DOHH2 (cell line): ENCODE results near the gene ZNF74.

ENCODE experiments used
- H3F3A ChIP-seq: fragments of 200-600 bp; sonication (generic), shearing (Covaris generic); 2 replicates; pipeline ENCODE4 v1.6.0; 2016; ENCODE audit warnings: antibody characterized with exemption, mild to moderate bottlenecking; ENCODE audit not compliant: control insufficient read depth, insufficient read depth
- H3K27ac ChIP-seq: fragments of 200-600 bp; sonication (generic); 2 replicates; pipeline ENCODE4 v1.5.1; 2014; ENCODE audit warnings: low read depth, mild to moderate bottlenecking, low read length, moderate library complexity
- H3K27me3 ChIP-seq: fragments of 200-600 bp; sonication (generic); 2 replicates; pipeline ENCODE4 v1.6.1; 2014; ENCODE audit warnings: mild to moderate bottlenecking, low read length, mixed read lengths; ENCODE audit not compliant: control insufficient read depth
- H3K36me3 ChIP-seq: fragments of 200-600 bp; sonication (generic); 2 replicates; pipeline ENCODE4 v1.6.1; 2014; ENCODE audit warnings: mild to moderate bottlenecking, low read length, moderate library complexity, mixed read lengths; ENCODE audit not compliant: control insufficient read depth
- H3K4me1 ChIP-seq: fragments of 200-600 bp; sonication (generic); 2 replicates; pipeline ENCODE4 v1.6.1; 2014; ENCODE audit warnings: mild to moderate bottlenecking, low read length, mixed read lengths; ENCODE audit not compliant: control insufficient read depth
- H3K4me2 ChIP-seq: fragments of 200-600 bp; sonication (generic); 2 replicates; pipeline ENCODE4 v1.6.0; 2014; ENCODE audit warnings: mild to moderate bottlenecking, low read length, moderate library complexity
- H3K4me3 ChIP-seq: fragments of 200-600 bp; sonication (generic); 2 replicates; pipeline ENCODE4 v1.5.1; 2014; ENCODE audit warnings: mild to moderate bottlenecking, low read length, mixed read lengths
- H3K79me2 ChIP-seq: fragments of 200-600 bp; sonication (generic); 2 replicates; pipeline ENCODE4 v1.6.1; 2014; ENCODE audit warnings: mild to moderate bottlenecking, low read length, mixed read lengths; ENCODE audit not compliant: control insufficient read depth
- H3K9me2 ChIP-seq: fragments of 200-600 bp; sonication (generic); replicated peaks from 2 replicates; pipeline ENCODE4 v1.6.1; 2014; ENCODE audit warnings: mild to moderate bottlenecking, low read length, mixed read lengths; ENCODE audit not compliant: control insufficient read depth
- H3K9me3 ChIP-seq: fragments of 200-600 bp; sonication (generic); 2 replicates; pipeline ENCODE4 v1.6.1; 2014; ENCODE audit warnings: antibody characterized with exemption, low read length, mixed read lengths; ENCODE audit not compliant: control insufficient read depth, insufficient read depth
- H4K20me1 ChIP-seq: fragments of 200-600 bp; sonication (generic); 2 replicates; pipeline ENCODE4 v1.6.0; 2014; ENCODE audit warnings: low read depth, mild to moderate bottlenecking, antibody characterized with exemption, low read length, moderate library complexity; ENCODE audit not compliant: control insufficient read depth, insufficient read depth
- CTCF ChIP-seq: fragments of 200-600 bp; sonication (generic); IDR thresholded peaks from one replicate; pipeline ENCODE4 v1.5.1; 2014; ENCODE audit warnings: antibody characterized with exemption, mild to moderate bottlenecking, low read depth, low read length; ENCODE audit not compliant: poor library complexity, severe bottlenecking
- EZH2phosphoT487 ChIP-seq: fragments of 200-600 bp; sonication (generic); IDR thresholded peaks from 2 replicates; pipeline ENCODE4 v1.6.1; 2017; ENCODE audit warnings: borderline replicate concordance, mild to moderate bottlenecking, antibody characterized with exemption, low read length, moderate library complexity, mixed read lengths

ZNF74 gene

DNA sequence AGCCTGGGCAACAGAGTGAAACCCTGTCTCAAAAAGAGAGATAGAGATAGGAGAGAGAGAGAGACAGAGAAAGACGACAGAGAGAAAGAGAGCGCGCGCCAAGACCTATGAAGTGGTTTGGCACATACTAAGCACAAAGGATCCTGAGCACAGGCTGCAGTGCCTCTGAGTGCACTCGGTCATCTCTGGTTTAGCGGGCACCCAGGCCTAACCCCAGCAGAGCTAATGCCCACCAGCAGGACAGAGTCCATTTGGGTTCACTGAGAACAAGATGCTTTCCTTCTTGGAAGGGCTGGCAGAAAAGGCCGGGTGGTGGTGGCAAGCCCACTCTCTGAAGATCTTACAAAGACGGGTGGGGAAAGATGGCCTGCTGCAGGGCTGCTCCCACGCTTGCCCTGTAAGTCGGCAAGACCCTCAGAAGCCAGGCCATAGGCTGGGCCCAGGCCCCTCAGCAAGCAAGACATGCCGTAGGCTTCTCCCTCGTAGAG lies 40.4 kb downstream of the ZNF74 start:
- Histone ChIP-seq H3K36me3 (no peaks in the 10 kb centered on the region), H3K9me3 (no peaks in the 10 kb centered on the region), H3K27me3 (peaks cover 31% of the 10 kb centered on the region), H3K4me1 (no peaks in the 10 kb centered on the region; the same call in 1 of the 2 replicates), H3K4me2 (no peak overlapping the region), H4K20me1 (no peaks in the 10 kb centered on the region), H3K27ac (no peak overlapping the region), H3K4me3 (no peak overlapping the region), H3F3A (no peaks in the 10 kb centered on the region), H3K79me2 (no peaks in the 10 kb centered on the region), H3K9me2 (no peaks in the 10 kb centered on the region)
- TF ChIP-seq CTCF (no peak), EZH2phosphoT487 (no peak)

DNA sequence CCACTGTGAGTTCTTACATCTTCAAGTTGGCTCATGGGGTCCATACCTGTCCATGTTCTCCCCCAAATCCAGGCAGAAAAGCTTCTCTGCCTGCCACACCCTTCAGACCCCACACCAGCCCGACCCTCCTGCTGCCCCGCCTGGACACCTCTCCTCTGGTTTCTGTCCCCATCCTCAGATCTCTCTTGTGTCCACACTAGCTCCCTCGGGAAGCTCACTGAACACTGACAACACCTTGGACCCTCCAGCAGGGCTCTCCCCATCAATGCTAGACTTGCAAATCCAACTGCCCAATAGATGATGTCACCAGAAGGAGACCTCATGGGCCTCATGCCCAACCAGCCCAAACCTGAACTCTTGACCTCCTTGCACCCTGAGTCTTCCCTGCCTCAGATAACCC lies 40.8 kb downstream of the ZNF74 start:
- Histone ChIP-seq H3K27me3 (peaks cover 27% of the 10 kb centered on the region), H3K4me3 (no peak overlapping the region), H3K4me2 (no peak overlapping the region), H3K79me2 (no peaks in the 10 kb centered on the region), H3K27ac (no peak overlapping the region), H3K9me2 (no peaks in the 10 kb centered on the region), H3K9me3 (no peaks in the 10 kb centered on the region), H4K20me1 (no peaks in the 10 kb centered on the region), H3K36me3 (no peaks in the 10 kb centered on the region), H3F3A (no peaks in the 10 kb centered on the region), H3K4me1 (no peaks in the 10 kb centered on the region)
- TF ChIP-seq EZH2phosphoT487 (no peak), CTCF (no peak)

- peaks cover 20% of the 10 kb centered on the region for H3K27me3 ChIP-seq
- H4K20me1 ChIP-seq: no peaks in the 10 kb centered on the region
- H3K4me3 ChIP-seq: no peak overlapping the region
These were observed 41.7 kb downstream of the ZNF74 start for GRCh38 chr22:20435436-20436306.

More at GRCh38 chr22:20435436-20436306, 41.7 kb downstream of the ZNF74 start:
- Histone ChIP-seq H3K27ac (no peak overlapping the region), H3K9me2 (no peaks in the 10 kb centered on the region), H3F3A (no peaks in the 10 kb centered on the region), H3K4me2 (no peak overlapping the region), H3K4me1 (no peaks in the 10 kb centered on the region), H3K9me3 (no peaks in the 10 kb centered on the region), H3K36me3 (no peaks in the 10 kb centered on the region), H3K79me2 (no peaks in the 10 kb centered on the region)
- TF ChIP-seq CTCF (no peak), EZH2phosphoT487 (no peak)
